HG03575 (cell line): Measurements from ENCODE around the gene GADD45G.

Source experiments
- ATAC-seq: cut with Tn5 transposase; IDR thresholded peaks from one replicate; pipeline ENCODE4 v1.9.1; 2021; ENCODE audit not compliant: unreplicated experiment, insufficient number of reproducible peaks, low FRiP score; ENCODE audit errors: extremely low read depth

The GADD45G gene

GRCh38 chr9:89604729-89605464 lies at the start of gene GADD45G:
TSS of gene GADD45G (plus strand) at chr9:89605012. CDS start at chr9:89605122, 110 bp downstream.
- no peak for ATAC-seq

- ATAC-seq = no peak
Observed at GRCh38 chr9:89555036-89555415, 49.8 kb upstream of the GADD45G start.

- ATAC-seq = no peak
Observed at GRCh38 chr9:89555451-89556375, 49.1 kb upstream of the GADD45G start.

GRCh38 chr9:89558196-89558899 lies 46.5 kb upstream of the GADD45G start:
- ATAC-seq = no peak

GRCh38 chr9:89558948-89559347 lies 45.9 kb upstream of the GADD45G start:
- ATAC-seq = no peak

- ATAC-seq = no peak
Observed at GRCh38 chr9:89562186-89562814, 42.5 kb upstream of the GADD45G start.

GRCh38 chr9:89563571-89564345 lies 41.1 kb upstream of the GADD45G start:
- no peak for ATAC-seq

GRCh38 chr9:89564346-89564878 lies 40.4 kb upstream of the GADD45G start:
- ATAC-seq = no peak

GRCh38 chr9:89567649-89568048 lies 37.2 kb upstream of the GADD45G start:
- ATAC-seq = no peak

GRCh38 chr9:89574309-89574708 lies 30.5 kb upstream of the GADD45G start:
- no peak for ATAC-seq

GRCh38 chr9:89576404-89576839 lies 28.4 kb upstream of the GADD45G start:
- no peak for ATAC-seq

- no peak for ATAC-seq
Observed at GRCh38 chr9:89577363-89577762, 27.4 kb upstream of the GADD45G start.

- ATAC-seq = no peak
Observed at GRCh38 chr9:89579741-89580385, 24.9 kb upstream of the GADD45G start.

GRCh38 chr9:89586311-89586710 lies 18.5 kb upstream of the GADD45G start:
- no peak for ATAC-seq

GRCh38 chr9:89588271-89588879 lies 16.4 kb upstream of the GADD45G start:
- no peak for ATAC-seq

- no peak for ATAC-seq
Observed at GRCh38 chr9:89590415-89590814, 14.4 kb upstream of the GADD45G start.
